Activated CD4-positive, alpha-beta T cell treated with anti-CD3 and anti-CD28 coated beads, Interleukin-2, amount 50 U/mL, for 48 hours (primary cell): Measurements from ENCODE around the gene NPM3.

ENCODE experiments used
- DNase-seq, 2 experiments: peaks; one replicate each; pipeline ENCODE4 v3.0.0-alpha.2; 2020

Gene NPM3

DNA sequence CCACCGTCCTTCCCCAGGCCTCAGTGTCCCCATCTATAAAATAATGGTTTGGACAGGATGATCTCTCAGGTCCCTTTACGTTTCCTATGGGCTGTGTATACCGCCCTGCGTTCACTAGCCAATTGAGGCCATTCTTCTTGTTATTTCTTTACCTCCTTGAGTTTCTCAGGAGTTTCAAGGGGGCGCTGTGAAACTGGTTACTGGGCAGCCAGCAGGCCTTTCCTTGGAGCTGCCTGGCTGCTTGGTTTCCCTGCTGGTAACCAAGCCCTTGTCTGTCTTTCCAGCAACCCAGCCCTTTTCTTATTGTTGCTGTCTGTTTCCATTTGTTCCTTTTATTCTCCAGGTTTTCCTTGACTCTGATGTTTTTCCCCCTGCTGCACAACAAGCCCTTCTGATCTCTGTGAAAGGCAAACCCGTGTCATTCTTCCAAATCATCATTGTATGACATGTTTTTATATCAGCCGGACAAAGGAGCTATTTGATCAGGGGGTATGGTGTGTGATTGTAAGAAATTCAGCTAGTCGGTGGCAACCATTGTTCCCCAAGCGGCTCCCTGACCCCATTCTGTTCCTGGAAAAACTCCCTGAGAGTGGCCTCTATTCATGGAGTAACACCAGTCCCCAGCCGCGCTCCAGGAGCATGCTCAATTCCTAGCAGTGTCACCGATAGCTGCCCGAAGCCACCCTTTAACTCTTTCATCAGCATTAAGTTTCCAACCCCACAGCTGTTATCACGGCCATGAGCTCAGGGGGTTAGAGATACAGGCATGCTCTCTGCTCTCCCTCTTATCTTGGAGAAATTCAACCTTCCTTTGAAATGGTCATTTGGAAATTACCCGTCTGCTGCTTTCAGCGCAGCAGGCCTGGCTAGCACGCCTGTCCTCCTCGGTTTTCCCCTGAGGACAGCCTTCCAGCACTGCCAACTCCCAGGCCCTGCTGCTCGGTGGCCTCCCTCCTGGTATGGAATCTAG, 33.9 kb downstream of the NPM3 start:
- DNase-seq: no peak

DNA sequence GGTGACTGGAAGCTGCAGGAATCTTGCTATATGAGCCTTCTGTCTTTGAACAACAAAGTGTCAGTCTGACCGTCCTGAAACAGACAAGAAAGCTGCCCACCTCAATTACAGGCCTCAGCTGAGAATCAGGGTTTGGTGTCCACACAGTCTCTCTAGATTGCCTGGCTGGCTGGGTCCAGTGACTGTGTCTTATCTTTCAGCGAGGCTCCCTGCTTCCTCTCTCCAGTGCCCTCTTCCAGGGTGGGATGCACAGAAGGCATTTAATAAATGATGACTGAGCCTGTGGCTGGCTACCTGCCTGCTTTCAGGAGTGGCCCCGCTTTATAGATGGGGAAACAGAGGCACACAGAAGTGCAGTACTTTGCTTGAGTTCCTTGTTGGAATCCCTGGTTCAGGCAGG, 34.8 kb downstream of the NPM3 start:
- DNase-seq: no peak

DNA sequence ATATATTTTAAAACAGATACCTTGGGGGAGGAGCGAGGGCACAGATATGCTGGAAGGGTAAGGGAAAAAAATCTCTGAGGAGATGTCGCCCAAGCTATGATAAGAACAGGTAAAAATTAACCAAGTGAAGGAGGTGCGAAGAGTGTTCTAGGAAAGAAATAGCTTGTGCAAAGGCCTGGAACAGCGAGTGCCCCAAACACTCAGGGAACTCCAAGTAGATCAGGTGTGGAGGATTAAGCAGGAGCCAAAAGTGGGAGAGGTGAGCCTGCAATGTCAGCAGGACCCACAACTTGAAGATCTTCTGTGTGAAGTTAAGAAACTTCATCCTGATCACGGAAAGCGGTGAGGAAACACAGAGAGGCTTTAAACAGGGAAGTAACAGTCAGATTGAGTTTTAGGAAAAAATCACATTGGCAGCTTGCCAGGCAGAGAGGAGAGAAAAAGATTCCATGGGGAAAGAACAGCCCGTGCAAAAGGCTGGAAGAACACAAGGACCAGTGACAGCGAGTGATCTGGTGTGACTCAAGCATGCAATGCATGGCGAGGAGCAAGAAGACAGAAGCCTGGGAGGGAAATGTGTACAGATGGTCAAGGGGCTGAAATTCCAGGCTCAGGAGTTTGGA, 38.1 kb downstream of the NPM3 start:
- DNase-seq: no peak

DNA sequence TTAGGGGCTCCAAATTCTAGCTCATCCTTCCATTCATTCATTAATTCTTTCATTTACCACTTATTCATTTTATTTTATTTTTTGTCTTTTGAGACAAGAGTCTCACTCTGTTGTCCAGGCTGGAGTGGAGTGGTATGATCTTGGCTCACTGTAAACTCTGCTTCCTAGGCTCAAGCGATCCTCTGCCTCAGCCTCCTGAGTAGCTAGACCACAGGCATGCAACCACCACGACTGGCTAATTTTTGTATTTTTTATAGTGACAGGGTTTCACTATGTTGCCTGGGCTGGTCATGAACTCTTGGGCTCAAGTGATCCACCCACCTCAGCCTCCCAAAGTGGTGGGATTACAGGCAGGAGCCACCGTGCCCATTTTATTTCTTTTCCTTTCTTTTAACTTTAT, 39.0 kb downstream of the NPM3 start:
- no peak for DNase-seq

DNA sequence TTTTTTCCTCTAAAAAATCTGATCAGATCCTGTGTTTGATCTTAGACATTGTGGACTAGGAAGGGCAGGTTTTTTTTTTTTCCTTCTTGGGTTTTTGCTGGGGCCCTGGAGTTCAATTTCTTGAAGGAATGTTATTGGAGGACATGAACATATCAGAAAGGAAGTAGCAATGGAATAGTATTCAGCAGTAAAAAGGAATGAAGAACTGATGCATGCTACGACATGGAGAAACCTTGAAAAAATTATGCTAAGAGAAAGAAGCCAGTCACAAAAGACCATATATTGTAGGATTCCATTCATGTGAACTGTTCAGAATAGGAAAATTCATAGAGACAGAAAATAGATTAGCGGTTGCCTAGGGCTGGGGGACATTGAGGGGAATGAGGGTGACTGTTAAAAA, 41.3 kb downstream of the NPM3 start:
- no peak for DNase-seq

DNA sequence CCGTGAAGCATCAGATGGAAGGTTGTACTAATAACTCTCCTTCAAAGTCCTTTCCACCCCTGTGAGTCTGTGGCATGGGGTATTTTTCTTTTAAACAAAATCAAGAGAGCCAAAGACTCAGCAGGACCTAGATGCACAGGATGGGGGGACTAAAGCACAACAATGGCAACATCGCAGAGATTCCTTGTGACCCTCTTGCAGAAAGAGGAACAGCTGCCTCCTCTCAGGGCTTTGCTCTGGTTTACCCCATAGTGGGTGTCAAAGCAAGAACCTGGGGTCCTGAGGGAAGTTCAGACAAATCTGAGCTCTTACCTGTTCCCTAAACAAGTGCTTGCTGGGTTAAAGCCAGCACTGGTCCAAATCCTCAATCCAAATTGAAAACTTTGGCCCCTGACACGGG, 46.6 kb downstream of the NPM3 start:
- DNase-seq: no peak

DNA sequence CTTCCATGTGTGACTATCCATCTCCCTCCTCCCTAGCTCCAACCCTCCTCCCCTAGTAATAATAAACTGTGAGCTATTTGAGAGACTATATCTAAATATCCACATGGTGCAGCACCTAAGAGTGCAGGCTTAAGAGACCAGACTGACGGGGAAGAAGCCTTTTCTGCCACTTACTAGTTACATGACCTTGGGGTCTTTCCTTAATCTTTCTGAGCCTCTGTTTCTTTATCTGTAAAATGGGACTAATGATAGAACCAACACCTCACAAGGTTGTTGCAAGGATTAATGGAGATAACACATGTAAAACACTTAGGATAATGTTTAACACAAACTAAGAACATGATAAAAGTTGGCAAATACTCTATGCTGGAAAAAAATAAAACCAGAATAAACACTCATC, 51.1 kb downstream of the NPM3 start:
- no peak for DNase-seq
